ENCODE data around the gene AP1B1. TPM values are rescaled to one million over a fixed set of nuclear protein-coding genes. Genes with fewer than 3 reads are reported as not detected.

AP1B1 gene
- total and polyA plus RNA-seq, 4 donors, result 17.6 to 63.4 (median 44.0) TPM

- TF ChIP-seq FOXA2 (IDR thresholded peaks at IDR 0.05), result no peak
- no peak for TF ChIP-seq NR2F2 (IDR thresholded peaks at IDR 0.05)
- TF ChIP-seq JUND (IDR thresholded peaks at IDR 0.05), result peak; percentile 90 to 98
- TF ChIP-seq ATF3 (IDR thresholded peaks at IDR 0.05), result no peak
- no peak for TF ChIP-seq YY1 (IDR thresholded peaks at IDR 0.05)
- TF ChIP-seq MAX (IDR thresholded peaks at IDR 0.05), result no peak
- TF ChIP-seq EGR1 (IDR thresholded peaks at IDR 0.05; ENCODE audit: low read depth in 2 of 2), result peak in 1 of 2 donors; percentile 71
- TF ChIP-seq TAF1 (conservative IDR thresholded peaks at IDR 0.05), result no peak
- peak; percentile 55 for TF ChIP-seq REST (IDR thresholded peaks at IDR 0.05)
- no peak for TF ChIP-seq HNF4A (conservative IDR thresholded peaks at IDR 0.05)
- TF ChIP-seq RAD21 (IDR thresholded peaks at IDR 0.05), result no peak
- peak in 1 of 2 donors; percentile 44 for TF ChIP-seq RXRA (IDR thresholded peaks at IDR 0.05)
- TF ChIP-seq CTCF (IDR thresholded peaks at IDR 0.05; ENCODE audit: low read depth, low read length, missing input control), result no peak
- no peak for TF ChIP-seq GABPA (IDR thresholded peaks at IDR 0.05 in 1 of 2, conservative IDR thresholded peaks at IDR 0.05 in 1 of 2)
- no peak for TF ChIP-seq SP1 (IDR thresholded peaks at IDR 0.05)
- no peak for TF ChIP-seq HNF4G (IDR thresholded peaks at IDR 0.05)
- no peak for TF ChIP-seq ZBTB33 (IDR thresholded peaks at IDR 0.05)
- no peak for TF ChIP-seq FOXA1 (IDR thresholded peaks at IDR 0.05)
Observed at GRCh38 chr22:29310863-29311339, 77.5 kb downstream of the AP1B1 start.

More at GRCh38 chr22:29310863-29311339, 77.5 kb downstream of the AP1B1 start:
- Histone ChIP-seq H3K27ac (ENCODE audit: low read depth in 1 of 2, low read length in 2 of 2) (peak overlapping the region; percentile 36 to 50), H3K9ac (ENCODE audit: low read depth in 1 of 2, low read length in 2 of 2) (no peak overlapping the region), H3K36me3 (ENCODE audit: control insufficient read depth in 4 of 4, insufficient read depth in 3 of 4, low read depth in 1 of 4, low read length in 3 of 4) (no peaks in the 10 kb centered on the region), H3K9me3 (ENCODE audit: control insufficient read depth in 4 of 4, low read length in 3 of 4) (no peaks in the 10 kb centered on the region), H3K4me1 (ENCODE audit: control insufficient read depth in 4 of 4, insufficient read depth in 4 of 4, low read length in 3 of 4) (peaks cover 18 to 67% (median 32%) of the 10 kb centered on the region in 4 donors), H3K27me3 (ENCODE audit: control insufficient read depth in 4 of 4, insufficient read depth in 4 of 4, low read length in 3 of 4) (peaks cover 0 to 4% (median 0%) of the 10 kb centered on the region in 4 donors), H3K4me3 (ENCODE audit: low read depth in 1 of 3, low read length in 3 of 3) (no peak overlapping the region)
- peak; percentile 84 for DNase-seq (ENCODE audit: low spot score)
- 32% methylated on average over 18 of the region's 18 CpGs for WGBS
